Measurements from ENCODE around the gene COL4A1.
A peak's percentile ranks its signal among the peaks of the same experiment; 100 is the strongest.

COL4A1 gene

GRCh38 chr13:110137680-110138009 lies 169.3 kb downstream of the COL4A1 start:
- DNase-seq (ENCODE audit: low read depth) = peak; percentile 39
- TF ChIP-seq, protein P1, sequence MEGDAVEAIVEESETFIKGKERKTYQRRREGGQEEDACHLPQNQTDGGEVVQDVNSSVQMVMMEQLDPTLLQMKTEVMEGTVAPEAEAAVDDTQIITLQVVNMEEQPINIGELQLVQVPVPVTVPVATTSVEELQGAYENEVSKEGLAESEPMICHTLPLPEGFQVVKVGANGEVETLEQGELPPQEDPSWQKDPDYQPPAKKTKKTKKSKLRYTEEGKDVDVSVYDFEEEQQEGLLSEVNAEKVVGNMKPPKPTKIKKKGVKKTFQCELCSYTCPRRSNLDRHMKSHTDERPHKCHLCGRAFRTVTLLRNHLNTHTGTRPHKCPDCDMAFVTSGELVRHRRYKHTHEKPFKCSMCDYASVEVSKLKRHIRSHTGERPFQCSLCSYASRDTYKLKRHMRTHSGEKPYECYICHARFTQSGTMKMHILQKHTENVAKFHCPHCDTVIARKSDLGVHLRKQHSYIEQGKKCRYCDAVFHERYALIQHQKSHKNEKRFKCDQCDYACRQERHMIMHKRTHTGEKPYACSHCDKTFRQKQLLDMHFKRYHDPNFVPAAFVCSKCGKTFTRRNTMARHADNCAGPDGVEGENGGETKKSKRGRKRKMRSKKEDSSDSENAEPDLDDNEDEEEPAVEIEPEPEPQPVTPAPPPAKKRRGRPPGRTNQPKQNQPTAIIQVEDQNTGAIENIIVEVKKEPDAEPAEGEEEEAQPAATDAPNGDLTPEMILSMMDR (IDR thresholded peaks at IDR 0.05; ENCODE audit: low read depth, low read length, missing control alignments) = peak; percentile 53
- H3K4me3 ChIP-seq (ENCODE audit: low read depth, low read length) = peak overlapping the region; percentile 61

DNA sequence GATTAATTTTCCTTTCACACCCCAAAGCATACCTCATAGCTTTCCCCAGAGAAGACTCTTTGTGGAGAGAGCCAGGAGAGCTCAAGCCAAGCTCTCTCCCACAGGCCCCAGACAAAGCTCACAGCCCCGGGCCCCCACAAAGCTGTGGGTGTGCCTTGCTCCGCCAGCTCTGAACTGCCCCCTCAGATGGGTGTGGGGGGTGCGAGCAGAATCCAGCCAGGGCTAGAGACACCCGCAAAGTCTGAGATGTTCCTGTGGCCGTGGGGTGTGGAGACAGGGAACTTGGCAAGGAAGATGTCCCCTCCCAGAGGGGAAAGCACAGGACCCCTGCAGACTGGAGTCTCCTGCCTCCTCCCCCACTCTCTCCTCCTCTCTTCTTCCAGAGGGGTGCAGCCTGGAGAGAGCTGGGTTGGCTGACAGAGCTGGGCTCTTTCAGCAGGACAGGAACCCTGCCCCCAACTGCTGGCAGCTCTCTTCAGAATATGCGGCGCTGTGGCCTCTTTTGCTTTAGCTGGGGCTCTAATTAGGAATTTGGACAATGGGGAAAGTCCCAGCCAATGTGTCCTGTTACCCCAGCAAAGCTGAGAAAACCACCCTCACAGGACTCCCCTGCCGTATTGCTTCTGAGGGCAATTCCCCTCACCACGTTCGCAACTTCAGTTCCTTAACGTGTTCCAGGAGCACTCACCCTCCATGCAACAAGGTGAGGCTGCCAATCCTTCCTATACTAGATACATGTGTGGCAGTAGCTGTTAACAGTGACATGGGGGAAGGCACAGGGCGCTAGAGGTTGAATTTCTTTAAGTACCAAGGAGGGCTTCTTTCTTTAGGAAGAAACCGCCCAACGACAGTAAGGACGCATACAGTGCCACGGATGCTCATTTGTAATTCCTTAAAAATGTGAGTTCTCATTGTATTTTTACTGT lies 170.0 kb downstream of the COL4A1 start:
- TF ChIP-seq, protein P1 (IDR thresholded peaks at IDR 0.05; ENCODE audit: low read depth, low read length, missing control alignments) = no peak
- no peak overlapping the region; the same call in 1 of the 2 replicates for H3K4me3 ChIP-seq (ENCODE audit: low read depth, low read length)

GRCh38 chr13:110135977-110136597 lies 170.9 kb downstream of the COL4A1 start:
- DNase-seq (ENCODE audit: low read depth) = no peak
- TF ChIP-seq, protein P1 (IDR thresholded peaks at IDR 0.05; ENCODE audit: low read depth, low read length, missing control alignments) = no peak
- H3K4me3 ChIP-seq (ENCODE audit: low read depth, low read length) = no peak overlapping the region

More for the DNA sequence above, 170.0 kb downstream of the COL4A1 start:
- DNase-seq (ENCODE audit: low read depth) = no peak

DNA sequence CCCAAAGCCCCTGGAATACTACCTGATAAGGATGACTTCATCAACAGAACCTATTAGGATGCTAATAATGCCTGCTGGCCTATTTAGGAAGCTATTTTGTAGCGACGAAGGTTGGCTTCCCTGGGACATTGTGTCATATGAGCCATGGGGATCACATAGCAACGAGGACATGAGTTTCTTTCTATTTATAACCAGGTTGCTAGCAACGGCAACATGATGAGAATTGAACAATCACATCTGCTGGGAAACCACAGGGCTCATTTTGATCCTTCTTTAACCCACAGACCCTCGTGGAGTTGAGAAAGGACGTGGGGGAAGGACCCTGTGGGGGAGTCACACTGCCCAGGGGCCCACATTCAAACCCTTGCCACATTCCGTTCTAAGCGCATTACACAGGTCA lies 172.2 kb downstream of the COL4A1 start:
- TF ChIP-seq, protein P1 (IDR thresholded peaks at IDR 0.05; ENCODE audit: low read depth, low read length, missing control alignments) = no peak
- no peak overlapping the region for H3K4me3 ChIP-seq (ENCODE audit: low read depth, low read length)
- DNase-seq (ENCODE audit: low read depth) = no peak

- TF ChIP-seq, protein P1 (IDR thresholded peaks at IDR 0.05; ENCODE audit: low read depth, low read length, missing control alignments) = no peak
- no peak overlapping the region for H3K4me3 ChIP-seq (ENCODE audit: low read depth, low read length)
- no peak for DNase-seq (ENCODE audit: low read depth)
Measured at GRCh38 chr13:110133425-110134235, 173.3 kb downstream of the COL4A1 start.

DNA sequence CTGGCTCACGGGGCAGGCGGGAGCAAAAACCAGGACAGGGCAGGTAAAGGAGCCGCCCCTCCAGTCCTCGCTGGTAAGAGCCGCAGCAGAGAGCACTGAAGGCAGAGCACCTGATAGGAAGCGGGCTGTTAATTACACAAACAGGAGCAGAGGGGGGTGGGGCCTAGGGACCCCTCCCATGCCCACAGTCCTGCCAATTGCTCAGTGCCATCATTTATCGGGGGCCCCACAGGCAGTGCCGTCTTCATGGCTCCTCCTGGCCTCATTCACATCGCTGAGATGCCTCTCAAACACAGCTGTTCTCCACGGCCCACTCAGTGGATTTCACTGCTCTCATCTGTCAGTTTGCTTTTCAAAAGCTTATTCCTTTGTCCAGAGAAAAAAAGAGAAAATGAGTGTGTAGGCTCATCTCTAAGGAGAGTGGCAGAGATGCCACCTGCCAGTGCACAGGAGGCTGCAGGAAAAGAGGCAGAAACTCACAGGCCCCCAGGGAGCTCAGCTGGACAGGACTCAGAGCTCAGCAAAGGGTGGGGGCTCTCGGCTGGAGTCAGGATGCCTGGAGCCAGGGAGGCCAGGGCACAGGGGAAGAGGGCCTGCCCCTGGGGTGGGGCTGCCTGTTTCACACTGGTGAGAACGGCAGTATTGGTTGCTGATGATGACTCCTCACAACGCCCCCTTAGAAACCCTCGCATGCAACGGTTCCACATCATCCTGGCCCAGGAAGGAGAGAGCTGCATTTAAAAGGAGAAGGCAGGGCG lies 174.6 kb downstream of the COL4A1 start:
- H3K4me3 ChIP-seq (ENCODE audit: low read depth, low read length) = no peak overlapping the region
- TF ChIP-seq, protein P1 (IDR thresholded peaks at IDR 0.05; ENCODE audit: low read depth, low read length, missing control alignments) = no peak
- no peak for DNase-seq (ENCODE audit: low read depth)

All from GM12864 (cell line).